Germinal center (tissue), 1 donor: ENCODE measurements around the gene FRA10AC1.

Source experiments
- DNase-seq: peaks from one replicate; pipeline ENCODE4 v3.0.0; 2012; ENCODE audit warnings: mixed read lengths, low spot score

Gene FRA10AC1

GRCh38 chr10:93702210-93703001 lies at the start of gene FRA10AC1:
FRA10AC1 (minus strand) TSS chr10:93702592; CDS start chr10:93700106, 2,486 bp downstream.
- DNase-seq: peak; percentile 80

- peak; percentile 33 for DNase-seq
Observed at GRCh38 chr10:93751832-93752231, 49.4 kb upstream of the FRA10AC1 start.

GRCh38 chr10:93751124-93751523 lies 48.7 kb upstream of the FRA10AC1 start:
- no peak for DNase-seq

GRCh38 chr10:93749218-93749799 lies 46.9 kb upstream of the FRA10AC1 start:
- no peak for DNase-seq

GRCh38 chr10:93746844-93747284 lies 44.5 kb upstream of the FRA10AC1 start:
- peak; percentile 47 for DNase-seq

GRCh38 chr10:93745408-93746065 lies 43.1 kb upstream of the FRA10AC1 start:
- DNase-seq: no peak

- peak; percentile 50 for DNase-seq
Observed at GRCh38 chr10:93742633-93743349, 40.4 kb upstream of the FRA10AC1 start.

GRCh38 chr10:93741367-93741766 lies 39.0 kb upstream of the FRA10AC1 start:
- no peak for DNase-seq

- DNase-seq: no peak
Observed at GRCh38 chr10:93726024-93726423, 23.6 kb upstream of the FRA10AC1 start.

- no peak for DNase-seq
Observed at GRCh38 chr10:93723153-93723552, 20.8 kb upstream of the FRA10AC1 start.

GRCh38 chr10:93722550-93722949 lies 20.2 kb upstream of the FRA10AC1 start:
- DNase-seq: no peak

GRCh38 chr10:93719901-93720300 lies 17.5 kb upstream of the FRA10AC1 start:
- DNase-seq: no peak

GRCh38 chr10:93718937-93719725 lies 16.7 kb upstream of the FRA10AC1 start:
- no peak for DNase-seq

GRCh38 chr10:93716766-93717165 lies 14.4 kb upstream of the FRA10AC1 start:
- no peak for DNase-seq

GRCh38 chr10:93715345-93715744 lies 13.0 kb upstream of the FRA10AC1 start:
- DNase-seq: no peak

- no peak for DNase-seq
Observed at GRCh38 chr10:93712593-93712992, 10.2 kb upstream of the FRA10AC1 start.

- no peak for DNase-seq
Observed at GRCh38 chr10:93711891-93712290, 9.5 kb upstream of the FRA10AC1 start.

- no peak for DNase-seq
Observed at GRCh38 chr10:93710333-93710909, 8.0 kb upstream of the FRA10AC1 start.

GRCh38 chr10:93707623-93708022 lies 5.2 kb upstream of the FRA10AC1 start:
- no peak for DNase-seq

- DNase-seq: no peak
Observed at GRCh38 chr10:93704451-93704850, 2.1 kb upstream of the FRA10AC1 start.

GRCh38 chr10:93703841-93704240 lies 1.4 kb upstream of the FRA10AC1 start:
- no peak for DNase-seq
